ENCODE results near the gene SPRED1.

The SPRED1 gene

GRCh38 chr15:38252481-38253350, at the start of gene SPRED1:
Gene SPRED1, plus strand, starts transcription at chr15:38252836. Its CDS starts 350 bp downstream, at chr15:38253186.
- FAIRE-seq: no peak

- no peak for FAIRE-seq
Observed at GRCh38 chr15:38205526-38206272, 46.9 kb upstream of the SPRED1 start.

- no peak for FAIRE-seq
Observed at GRCh38 chr15:38207621-38208020, 45.0 kb upstream of the SPRED1 start.

GRCh38 chr15:38208206-38208605, 44.4 kb upstream of the SPRED1 start:
- no peak for FAIRE-seq

GRCh38 chr15:38208779-38209178, 43.9 kb upstream of the SPRED1 start:
- FAIRE-seq: no peak

- no peak for FAIRE-seq
Observed at GRCh38 chr15:38211249-38211648, 41.4 kb upstream of the SPRED1 start.

- no peak for FAIRE-seq
Observed at GRCh38 chr15:38211811-38212210, 40.8 kb upstream of the SPRED1 start.

GRCh38 chr15:38212729-38213351, 39.8 kb upstream of the SPRED1 start:
- no peak for FAIRE-seq

GRCh38 chr15:38213356-38213755, 39.3 kb upstream of the SPRED1 start:
- no peak for FAIRE-seq

- FAIRE-seq: no peak
Observed at GRCh38 chr15:38215707-38216106, 36.9 kb upstream of the SPRED1 start.

- no peak for FAIRE-seq
Observed at GRCh38 chr15:38216763-38217162, 35.9 kb upstream of the SPRED1 start.

- no peak for FAIRE-seq
Observed at GRCh38 chr15:38217191-38217595, 35.4 kb upstream of the SPRED1 start.

- FAIRE-seq: no peak
Observed at GRCh38 chr15:38217788-38218609, 34.6 kb upstream of the SPRED1 start.

GRCh38 chr15:38220606-38221273, 31.9 kb upstream of the SPRED1 start:
- FAIRE-seq: no peak

- no peak for FAIRE-seq
Observed at GRCh38 chr15:38224486-38224885, 28.1 kb upstream of the SPRED1 start.

GRCh38 chr15:38225381-38225780, 27.3 kb upstream of the SPRED1 start:
- FAIRE-seq: no peak

GRCh38 chr15:38226608-38227266, 25.9 kb upstream of the SPRED1 start:
- FAIRE-seq: no peak

- FAIRE-seq: no peak
Observed at GRCh38 chr15:38227941-38228340, 24.7 kb upstream of the SPRED1 start.

- no peak for FAIRE-seq
Observed at GRCh38 chr15:38228618-38229017, 24.0 kb upstream of the SPRED1 start.

- no peak for FAIRE-seq
Observed at GRCh38 chr15:38229705-38230310, 22.8 kb upstream of the SPRED1 start.

GRCh38 chr15:38231436-38231835, 21.2 kb upstream of the SPRED1 start:
- no peak for FAIRE-seq
